ENCODE results near the gene CDK19.

DNA sequence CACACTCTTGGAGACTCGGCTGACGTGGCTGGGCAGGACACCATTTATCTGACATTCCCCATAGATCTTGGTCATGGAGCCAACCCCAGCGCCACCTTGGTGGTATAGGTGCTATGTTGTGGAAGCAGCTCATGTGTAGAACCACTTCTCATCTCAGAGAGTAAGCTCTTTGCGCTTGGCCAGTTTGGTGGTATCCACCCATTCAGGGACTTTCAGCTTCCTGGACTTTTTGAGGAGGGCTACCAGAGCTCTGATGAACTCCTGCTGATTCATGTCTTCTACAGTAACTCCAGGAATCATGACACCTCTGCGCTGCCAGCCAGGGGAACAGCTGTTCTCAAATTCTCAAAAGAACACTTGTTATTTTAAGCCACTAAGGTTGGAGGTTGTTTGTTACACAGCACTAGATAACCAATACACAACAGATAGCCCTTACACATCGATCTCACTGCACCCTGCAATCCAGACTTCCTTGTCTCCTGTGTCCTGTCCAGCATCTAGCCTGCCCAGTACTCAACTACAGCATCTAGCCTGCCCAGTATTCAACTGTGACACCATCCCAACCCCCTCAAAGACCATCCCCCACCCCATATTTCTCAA, 252.9 kb downstream of the CDK19 start:
- TF ChIP-seq EZH2 (IDR thresholded peaks at IDR 0.05): no peak
- TF ChIP-seq POLR2AphosphoS5 (IDR thresholded peaks at IDR 0.05; ENCODE audit: borderline replicate concordance, low read depth, low read length): no peak

All from SK-N-MC (cell line).